SK-N-MC (cell line): ENCODE measurements around the gene YLPM1.

Source experiments
- EZH2 ChIP-seq: fragments of 200-600 bp; sonication (generic); IDR thresholded peaks from one replicate; pipeline ENCODE4 v1.6.1; 2017; ENCODE audit warnings: antibody characterized with exemption
- POLR2AphosphoS5 ChIP-seq: IDR thresholded peaks from 2 replicates; pipeline ENCODE4 v1.6.1; 2012; ENCODE audit warnings: mild to moderate bottlenecking, low read depth, low read length, borderline replicate concordance

- TF ChIP-seq EZH2: no peak
- TF ChIP-seq POLR2AphosphoS5: no peak
Observed at GRCh38 chr14:74841230-74842207, 78.4 kb downstream of the YLPM1 start.
